SK-N-MC (cell line): ENCODE measurements around the gene KCTD16.

Source experiments
- EZH2 ChIP-seq: fragments of 200-600 bp; sonication (generic); IDR thresholded peaks from one replicate; pipeline ENCODE4 v1.6.1; 2017; ENCODE audit warnings: antibody characterized with exemption
- FOXP2 ChIP-seq: optimal IDR thresholded peaks from 2 replicates; pipeline ENCODE3; 2011; ENCODE audit warnings: mild to moderate bottlenecking, moderate library complexity; ENCODE audit not compliant: insufficient read depth; ENCODE audit errors: extremely low read length, control extremely low read depth
- POLR2AphosphoS5 ChIP-seq: IDR thresholded peaks from 2 replicates; pipeline ENCODE4 v1.6.1; 2012; ENCODE audit warnings: mild to moderate bottlenecking, low read depth, low read length, borderline replicate concordance

DNA sequence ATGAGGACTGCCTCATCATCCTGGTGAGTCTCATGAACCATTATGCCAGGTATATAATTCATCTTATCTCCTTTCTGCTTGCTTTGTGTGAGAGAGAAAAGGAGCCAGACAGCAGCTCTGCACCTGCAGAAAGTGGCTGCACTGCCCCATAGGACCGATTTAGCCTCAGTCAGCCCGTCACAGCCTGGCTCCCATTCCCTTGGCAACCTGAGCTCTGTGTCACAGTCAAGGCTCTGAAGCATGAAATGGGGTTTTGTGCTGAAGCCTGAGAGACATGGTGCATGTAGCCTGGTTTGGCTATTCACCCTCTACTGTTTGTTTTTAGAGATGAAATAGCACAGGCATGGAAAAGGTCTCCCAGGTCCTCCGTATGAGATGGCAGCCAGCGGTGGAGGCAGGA, 198.3 kb downstream of the KCTD16 start:
- TF ChIP-seq EZH2, result no peak
- no peak for TF ChIP-seq POLR2AphosphoS5
- TF ChIP-seq FOXP2, result no peak
